A673 (cell line): ENCODE measurements around the gene FHIT. TPM values are rescaled to one million over a fixed set of nuclear protein-coding genes. Genes with fewer than 3 reads are reported as not detected.

Experiments
- BruUV-seq: library from RNA; stranded (reverse); fragments of 400-500 nt; replicated peaks from 2 replicates; lab custom pipeline; 2021; lab: Mats Ljungman, UMichigan
- CTCF ChIA-PET: fragments of 300-600 bp; sonication (Branson Sonifier 250); formaldehyde crosslinking; loops from one replicate; lab custom pipeline; 2022; ENCODE audit warnings: antibody characterized with exemption; lab: Charles Lee
- POLR2A ChIA-PET: fragments of 300-600 bp; sonication (Branson Sonifier 250); formaldehyde crosslinking; loops from one replicate; lab custom pipeline; 2022; ENCODE audit warnings: antibody characterized with exemption; ENCODE audit not compliant: low non-redundant PET; lab: Charles Lee
- DNase-seq: peaks from one replicate; pipeline ENCODE4 v3.0.0-alpha.2; 2015; ENCODE audit warnings: low spot score
- H3K27ac ChIP-seq: fragments of 200-600 bp; sonication (generic); 2 replicates; pipeline ENCODE4 v1.5.1; 2016; ENCODE audit warnings: mixed run types, low read depth, mild to moderate bottlenecking, mixed read lengths, antibody characterized with exemption, low read length; ENCODE audit not compliant: poor library complexity, severe bottlenecking
- H3K27me3 ChIP-seq: fragments of 200-600 bp; sonication (generic); replicated peaks from 2 replicates; pipeline ENCODE4 v1.6.1; 2017; ENCODE audit warnings: mixed run types, low read depth, mild to moderate bottlenecking, mixed read lengths, antibody characterized with exemption, low read length; ENCODE audit not compliant: insufficient read depth, poor library complexity
- H3K36me3 ChIP-seq: fragments of 200-600 bp; sonication (generic); 2 replicates; pipeline ENCODE4 v1.6.1; 2016; ENCODE audit warnings: mixed run types, mild to moderate bottlenecking, mixed read lengths, antibody characterized with exemption, low read length; ENCODE audit not compliant: insufficient read depth, poor library complexity, severe bottlenecking
- H3K4me1 ChIP-seq: fragments of 200-600 bp; sonication (generic); 2 replicates; pipeline ENCODE4 v1.6.1; 2017; ENCODE audit warnings: mixed run types, mild to moderate bottlenecking, mixed read lengths, antibody characterized with exemption, low read length; ENCODE audit not compliant: insufficient read depth, poor library complexity, severe bottlenecking
- H3K4me3 ChIP-seq: fragments of 200-600 bp; sonication (generic); 2 replicates; pipeline ENCODE4 v1.5.1; 2016; ENCODE audit warnings: low read depth, mixed run types, mild to moderate bottlenecking, mixed read lengths, low read length; ENCODE audit not compliant: poor library complexity, severe bottlenecking
- H3K9me3 ChIP-seq: fragments of 200-600 bp; sonication (generic); 2 replicates; pipeline ENCODE4 v1.6.1; 2016; ENCODE audit warnings: mixed run types, low read depth, mild to moderate bottlenecking, mixed read lengths, antibody characterized with exemption, low read length; ENCODE audit not compliant: poor library complexity, severe bottlenecking
- CTCF ChIP-seq: fragments of 300-800, 200-600 bp; sonication (generic); conservative IDR thresholded peaks from 2 replicates; pipeline ENCODE4 v1.5.1; 2017; ENCODE audit warnings: low read depth, mild to moderate bottlenecking, antibody characterized with exemption, low read length, moderate library complexity, mixed read lengths
- EZH2 ChIP-seq: fragments of 200-600 bp; sonication (generic); IDR thresholded peaks from 2 replicates; pipeline ENCODE4 v1.6.1; 2017; ENCODE audit warnings: borderline replicate concordance, low read depth, mild to moderate bottlenecking, mixed read lengths, antibody characterized with exemption, low read length; ENCODE audit not compliant: poor library complexity, severe bottlenecking
- intact Hi-C: fragments of 100-400 bp; cut with micrococcal nuclease; formaldehyde crosslinking; loops from one replicate; pipeline ENCODE4 v1.10.0; 2022; ENCODE audit not compliant: unreplicated experiment
- total RNA-seq: library from RNA; stranded (reverse); gene quantifications from 2 replicates; pipeline ENCODE4 v1.2.3, GENCODE V29; 2021

Gene FHIT
- total RNA-seq, 1 experiment from 2014 or later: not detected

- no peak overlapping the region for H3K4me3 ChIP-seq
- no peaks in the 10 kb centered on the region for H3K36me3 ChIP-seq
- no peak overlapping the region for H3K27ac ChIP-seq
- no peaks in the 10 kb centered on the region for H3K4me1 ChIP-seq
- POLR2A ChIA-PET: no interaction called here
- CTCF ChIA-PET: no interaction called here
- no peaks in the 10 kb centered on the region for H3K9me3 ChIP-seq
- TF ChIP-seq CTCF (no peak), EZH2 (no peak)
- no peak for DNase-seq
- no TSS peak for BruUV-seq
- intact Hi-C loops: no loop called here
- H3K27me3 ChIP-seq: no peaks in the 10 kb centered on the region
Observed at GRCh38 chr3:60716573-60716972, 534.7 kb downstream of the FHIT start.

- POLR2A ChIA-PET: no interaction called here
- no TSS peak for BruUV-seq
- CTCF ChIA-PET: no interaction called here
Observed at GRCh38 chr3:60708191-60708975, 542.9 kb downstream of the FHIT start.

GRCh38 chr3:60707452-60708020, 543.7 kb downstream of the FHIT start:
- ChIA-PET POLR2A (no interaction called here), CTCF (no interaction called here)
- TF ChIP-seq EZH2: no peak
- no peak for TF ChIP-seq CTCF
- no TSS peak for BruUV-seq
- Histone ChIP-seq H3K27me3 (no peaks in the 10 kb centered on the region), H3K9me3 (no peaks in the 10 kb centered on the region), H3K4me1 (no peaks in the 10 kb centered on the region), H3K4me3 (no peak overlapping the region), H3K36me3 (no peaks in the 10 kb centered on the region), H3K27ac (no peak overlapping the region)
- intact Hi-C loops: no loop called here
- no peak for DNase-seq

More at GRCh38 chr3:60708191-60708975, 542.9 kb downstream of the FHIT start:
- intact Hi-C loops: no loop called here
- TF ChIP-seq CTCF (no peak), EZH2 (no peak)
- H3K4me3 ChIP-seq: no peak overlapping the region
- H3K27ac ChIP-seq: no peak overlapping the region
- no peaks in the 10 kb centered on the region for H3K9me3 ChIP-seq
- no peaks in the 10 kb centered on the region for H3K36me3 ChIP-seq
- DNase-seq: peak; percentile 0
- H3K4me1 ChIP-seq: no peaks in the 10 kb centered on the region
- H3K27me3 ChIP-seq: no peaks in the 10 kb centered on the region
